Hematopoietic multipotent progenitor cell treated with erythropoietin and hydrocortisone succinate and interleukin-3 and kit ligand, for 6 days (in vitro differentiated cells): ENCODE measurements around the gene MORC1.
"Not testable (repeated sequence)": the region's sequence is repeated elsewhere in the genome, so short reads cannot be mapped to it uniquely, and the experiment has no call there.

Experiments
- DNase-seq: peaks from one replicate; pipeline ENCODE4 v3.0.0-alpha.2; 2015

The MORC1 gene, protein sequence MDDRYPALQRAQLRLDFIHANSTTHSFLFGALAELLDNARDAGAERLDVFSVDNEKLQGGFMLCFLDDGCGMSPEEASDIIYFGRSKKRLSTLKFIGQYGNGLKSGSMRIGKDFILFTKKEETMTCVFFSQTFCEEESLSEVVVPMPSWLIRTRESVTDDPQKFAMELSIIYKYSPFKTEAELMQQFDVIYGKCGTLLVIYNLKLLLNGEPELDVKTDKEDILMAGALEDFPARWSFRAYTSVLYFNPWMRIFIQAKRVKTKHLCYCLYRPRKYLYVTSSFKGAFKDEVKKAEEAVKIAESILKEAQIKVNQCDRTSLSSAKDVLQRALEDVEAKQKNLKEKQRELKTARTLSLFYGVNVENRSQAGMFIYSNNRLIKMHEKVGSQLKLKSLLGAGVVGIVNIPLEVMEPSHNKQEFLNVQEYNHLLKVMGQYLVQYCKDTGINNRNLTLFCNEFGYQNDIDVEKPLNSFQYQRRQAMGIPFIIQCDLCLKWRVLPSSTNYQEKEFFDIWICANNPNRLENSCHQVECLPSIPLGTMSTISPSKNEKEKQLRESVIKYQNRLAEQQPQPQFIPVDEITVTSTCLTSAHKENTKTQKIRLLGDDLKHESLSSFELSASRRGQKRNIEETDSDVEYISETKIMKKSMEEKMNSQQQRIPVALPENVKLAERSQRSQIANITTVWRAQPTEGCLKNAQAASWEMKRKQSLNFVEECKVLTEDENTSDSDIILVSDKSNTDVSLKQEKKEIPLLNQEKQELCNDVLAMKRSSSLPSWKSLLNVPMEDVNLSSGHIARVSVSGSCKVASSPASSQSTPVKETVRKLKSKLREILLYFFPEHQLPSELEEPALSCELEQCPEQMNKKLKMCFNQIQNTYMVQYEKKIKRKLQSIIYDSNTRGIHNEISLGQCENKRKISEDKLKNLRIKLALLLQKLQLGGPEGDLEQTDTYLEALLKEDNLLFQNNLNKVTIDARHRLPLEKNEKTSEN

DNA sequence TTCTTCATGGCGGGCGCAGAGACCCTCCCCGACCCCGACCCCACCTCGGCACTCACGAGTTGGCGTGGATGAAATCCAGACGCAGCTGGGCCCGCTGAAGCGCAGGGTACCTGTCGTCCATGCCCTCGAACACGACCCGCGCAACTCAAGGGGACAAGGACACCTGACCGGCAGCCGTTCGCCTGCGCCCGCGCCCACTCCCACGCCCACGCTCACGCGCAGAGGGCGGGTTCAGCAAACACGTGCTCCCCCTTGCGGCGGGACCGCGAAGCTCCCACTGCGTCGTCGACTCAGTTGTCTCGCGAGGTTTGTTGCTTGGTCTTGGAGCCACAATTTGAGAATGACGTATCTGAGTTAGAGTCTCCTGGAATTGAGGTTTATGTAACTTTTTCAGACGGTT lies at the start of gene MORC1:
MORC1 (minus strand) TSS at position 196 of the 400 bp plus-strand sequence; CDS start at position 121, 75 bp downstream.
- DNase-seq, result no peak

DNA sequence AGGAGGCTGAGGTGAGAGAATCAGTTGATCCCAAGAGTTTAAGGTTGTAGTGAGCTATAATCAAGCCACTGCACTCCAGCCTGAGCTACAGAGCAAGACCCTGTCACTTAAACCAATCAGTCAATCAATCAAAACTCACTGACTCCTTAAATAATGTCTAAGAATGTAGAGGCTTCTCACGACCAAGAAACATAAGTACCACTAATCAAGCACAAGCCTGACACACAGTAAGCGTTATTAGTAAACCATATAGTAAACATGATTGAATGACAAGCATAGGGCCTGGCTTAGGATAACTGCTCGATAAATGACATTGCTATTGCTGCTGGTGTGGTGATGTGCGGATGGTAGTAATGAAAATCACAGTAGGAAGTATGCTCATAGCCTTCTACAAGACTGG lies 48.0 kb upstream of the MORC1 start:
- no peak for DNase-seq

DNA sequence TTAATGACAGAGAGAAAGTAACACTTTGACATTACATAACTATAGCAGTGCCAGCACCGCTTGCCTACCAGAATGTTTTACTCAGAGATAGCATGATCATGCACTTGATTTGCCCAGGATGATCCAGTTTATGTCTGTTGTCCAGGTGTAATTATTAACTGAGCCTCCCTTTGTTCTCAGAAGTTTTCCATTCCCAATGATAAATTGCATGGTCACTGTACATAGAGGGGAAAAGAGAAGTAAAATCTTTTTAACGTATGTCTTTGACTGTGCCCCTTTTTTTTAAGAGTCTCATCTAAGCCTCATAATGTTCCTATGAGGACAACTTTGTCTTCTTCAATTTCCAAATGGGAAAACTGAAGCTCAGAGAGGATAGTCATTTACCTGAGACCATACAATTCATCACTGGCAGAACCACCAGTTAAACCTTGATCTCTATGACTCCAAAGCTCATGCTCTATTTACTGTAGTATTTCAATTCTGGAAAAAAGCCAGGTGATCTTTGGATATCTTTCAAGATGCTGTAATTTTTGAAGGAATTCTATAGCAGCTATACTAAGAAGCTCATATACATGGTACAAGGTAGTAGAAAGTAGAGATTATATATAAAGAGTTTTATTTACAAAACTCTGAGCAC lies 43.7 kb upstream of the MORC1 start:
- DNase-seq, result no peak

DNA sequence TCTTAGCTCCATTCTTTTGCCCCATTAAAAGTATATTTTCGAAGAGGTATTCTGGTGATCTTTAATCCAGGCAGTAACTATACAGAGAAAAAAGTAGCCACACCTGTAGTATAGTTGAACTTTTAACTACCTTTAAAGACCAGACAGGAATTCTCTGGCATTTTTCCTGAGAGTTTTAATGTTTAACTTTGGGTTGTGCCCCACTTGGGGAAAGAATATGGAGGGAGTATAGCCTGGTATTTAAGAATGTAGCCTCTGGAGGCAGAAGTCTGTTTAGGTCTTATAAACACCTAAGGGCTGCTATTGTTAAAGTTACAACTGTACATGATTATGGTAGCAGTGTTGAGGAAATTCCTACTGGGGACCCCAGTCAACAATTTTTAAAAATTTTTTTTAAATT lies 37.9 kb upstream of the MORC1 start:
- no peak for DNase-seq

DNA sequence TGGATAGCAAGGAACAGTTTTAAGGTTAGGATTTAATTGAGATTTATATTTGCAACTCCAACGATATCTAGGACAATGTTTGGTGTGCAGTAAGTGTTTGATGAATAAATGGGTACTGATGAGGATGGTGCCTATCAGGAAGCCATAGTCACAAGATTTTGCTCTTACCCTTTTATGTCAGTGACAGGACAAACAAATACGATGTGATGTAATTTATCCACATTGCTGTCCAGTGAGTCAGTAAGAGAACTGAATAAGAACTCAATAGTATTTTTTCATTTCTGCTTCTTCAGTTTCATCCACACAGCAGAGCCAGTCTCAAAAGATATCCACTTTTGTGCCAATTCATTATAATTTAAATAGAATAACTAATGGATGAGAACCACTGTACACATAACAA lies 37.0 kb upstream of the MORC1 start:
- DNase-seq, result no peak

DNA sequence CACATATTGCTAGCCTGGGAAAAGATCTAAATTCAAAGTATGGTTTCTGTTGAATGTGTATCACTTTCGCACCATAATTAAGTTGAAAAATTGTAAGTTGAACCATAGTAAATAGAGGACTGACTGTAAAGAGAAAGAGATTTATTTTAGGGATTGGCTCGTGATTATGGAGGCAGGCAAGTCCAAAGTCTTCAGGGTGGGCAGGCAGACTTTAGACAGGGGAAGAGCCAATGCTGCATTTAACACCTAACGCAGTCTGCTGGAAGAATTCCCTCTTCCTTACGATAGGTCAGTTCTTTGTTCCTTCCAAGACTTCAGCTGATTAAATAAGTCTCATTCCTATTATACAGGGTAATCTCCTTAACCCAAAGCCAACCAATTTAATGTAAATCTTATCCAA lies 34.4 kb upstream of the MORC1 start:
- no peak for DNase-seq

DNA sequence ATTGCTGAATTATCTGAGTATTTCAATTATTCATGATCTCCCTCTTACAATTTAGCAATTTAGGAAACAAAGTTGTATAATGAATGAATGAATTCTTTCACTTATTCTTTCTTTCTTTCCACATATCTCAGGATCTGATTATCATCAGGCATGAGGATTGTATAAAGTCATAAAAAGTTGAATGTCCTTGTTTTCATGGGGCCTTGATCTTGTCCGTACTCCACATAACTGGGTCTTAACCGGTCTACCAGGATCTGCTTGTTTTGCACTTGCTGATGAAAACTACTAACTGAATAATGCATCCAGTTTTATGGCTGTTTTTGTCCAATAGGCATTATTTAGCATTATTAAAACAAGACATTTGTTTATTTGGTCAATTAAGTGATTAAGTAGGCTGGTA lies 31.1 kb upstream of the MORC1 start:
- DNase-seq, result no peak

DNA sequence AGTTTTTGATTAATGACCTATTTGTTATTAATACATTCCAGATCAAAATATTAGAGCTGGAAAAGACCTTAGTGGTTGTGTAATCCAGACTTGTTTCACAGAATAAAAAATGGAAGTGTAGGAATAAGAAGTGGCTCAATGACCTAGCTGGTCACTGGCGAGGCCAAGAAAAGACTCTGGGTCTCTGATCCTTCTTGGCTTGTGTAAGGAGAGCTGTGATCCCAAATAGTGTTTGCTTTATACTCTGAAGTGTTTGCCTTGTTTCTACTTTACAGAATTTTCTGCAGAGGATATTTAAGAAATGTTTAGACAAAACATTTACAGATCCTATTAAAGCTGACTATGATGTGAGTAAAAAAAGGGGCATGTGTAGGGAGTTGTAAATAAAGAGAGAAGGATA lies 25.7 kb upstream of the MORC1 start:
- no peak for DNase-seq

DNA sequence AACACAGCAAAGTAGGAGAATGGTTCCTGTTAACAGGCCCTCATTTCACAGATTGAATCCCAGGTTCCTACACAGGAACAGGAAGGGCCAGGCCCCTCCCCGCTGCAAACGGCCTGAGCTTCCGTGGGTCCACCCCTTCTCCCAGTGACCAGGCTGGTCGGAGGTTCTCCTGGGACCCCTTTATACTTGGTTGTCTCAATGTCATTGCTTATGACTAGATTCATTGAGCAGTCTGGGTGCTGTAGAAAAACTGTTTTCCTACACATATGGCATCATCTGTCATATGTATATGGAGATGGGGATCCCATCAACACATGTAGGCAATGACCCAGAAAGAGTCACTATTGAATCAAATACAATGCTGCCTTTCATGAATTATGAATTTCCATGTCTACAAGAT lies 22.4 kb upstream of the MORC1 start:
- DNase-seq, result no peak

DNA sequence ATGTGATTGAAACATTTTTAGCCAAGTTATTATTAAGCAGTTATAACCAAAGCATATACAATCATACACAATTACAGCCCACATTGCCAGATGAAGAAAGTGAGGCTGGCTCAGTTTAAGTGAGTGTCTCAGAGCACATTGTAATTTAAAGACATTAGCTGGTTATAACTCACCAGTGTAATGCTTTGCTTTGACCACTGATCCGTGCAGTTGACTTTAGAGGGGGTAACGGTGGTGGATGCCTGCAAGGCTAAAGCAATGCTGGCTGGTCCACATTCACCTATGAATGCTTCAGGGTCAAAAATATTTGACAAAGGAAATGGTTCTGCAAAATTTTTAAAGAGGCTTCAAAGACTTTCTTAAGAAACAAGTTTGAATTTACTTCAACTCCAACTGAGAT lies 19.8 kb upstream of the MORC1 start:
- no peak for DNase-seq

DNA sequence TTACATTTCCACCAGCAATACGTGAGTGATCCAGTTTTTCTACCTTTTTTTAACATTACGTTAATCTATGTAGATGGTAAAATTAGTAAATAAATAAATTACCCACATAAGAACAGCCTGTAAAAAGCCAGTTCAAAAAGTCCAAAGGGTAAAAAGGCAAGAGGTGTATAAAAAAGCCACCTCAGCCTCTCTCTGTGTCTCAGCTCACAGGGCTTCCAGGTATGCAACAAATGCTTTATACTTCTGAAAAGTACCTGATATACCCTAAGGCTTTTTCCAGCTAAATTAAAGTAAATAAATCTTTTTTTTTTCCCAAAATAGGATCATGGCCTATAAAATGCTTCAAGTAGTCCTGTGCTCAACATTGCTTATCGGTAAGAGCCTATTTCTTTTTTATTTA lies 18.6 kb upstream of the MORC1 start, which contains the start of gene C3orf85:
C3orf85 (plus strand) TSS at position 197 of the 400 bp plus-strand sequence; CDS start at position 326, 129 bp downstream.
- no peak for DNase-seq

DNA sequence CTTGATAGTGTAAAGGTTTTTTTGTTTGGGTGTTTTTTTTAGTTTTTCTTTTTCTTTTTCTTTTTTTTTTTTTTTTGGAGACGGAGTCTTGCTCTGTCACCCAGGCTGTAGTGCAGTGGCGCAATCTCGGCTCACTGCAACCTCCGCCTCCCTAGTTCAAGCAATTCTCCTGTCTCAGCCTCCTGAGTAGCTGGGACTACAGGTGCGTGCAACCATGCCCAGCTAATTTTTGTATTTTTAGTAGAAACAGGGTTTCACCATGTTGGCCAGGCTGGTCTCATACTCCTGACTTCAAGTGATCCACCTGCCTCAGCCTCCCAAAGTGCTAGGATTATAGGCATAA lies 15.5 kb upstream of the MORC1 start:
- not testable (repeated sequence) for DNase-seq

DNA sequence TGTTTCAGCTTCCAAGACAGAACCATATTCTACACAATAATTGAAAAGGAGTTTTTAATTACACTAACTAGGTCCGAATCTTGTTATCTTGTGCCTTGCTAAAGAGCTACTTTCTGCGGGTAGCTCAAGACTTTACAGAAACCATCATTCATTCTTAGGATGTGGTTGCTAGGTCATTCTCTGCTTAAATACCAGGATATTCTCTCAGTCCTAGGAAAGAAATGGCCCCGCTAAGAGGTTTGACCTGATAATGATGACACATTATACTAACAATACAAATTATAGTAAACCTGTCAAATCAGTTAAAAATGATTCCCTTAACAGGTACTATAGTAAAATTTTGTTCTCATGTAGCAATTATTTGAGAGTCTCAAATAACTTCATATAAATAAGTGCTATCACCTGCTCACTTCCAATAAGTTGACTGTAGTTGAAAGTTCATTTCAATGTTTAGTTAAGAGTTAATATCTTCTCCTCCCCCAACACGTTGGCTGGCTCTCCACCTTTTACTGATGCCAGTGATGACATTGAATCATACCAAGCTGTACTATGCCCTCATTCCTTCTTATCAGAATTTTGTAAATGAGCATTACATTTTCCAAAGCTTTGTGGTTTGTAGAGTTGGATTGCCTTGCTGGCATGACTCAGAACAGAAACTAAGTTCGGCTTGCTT lies 15.0 kb upstream of the MORC1 start:
- no peak for DNase-seq

DNA sequence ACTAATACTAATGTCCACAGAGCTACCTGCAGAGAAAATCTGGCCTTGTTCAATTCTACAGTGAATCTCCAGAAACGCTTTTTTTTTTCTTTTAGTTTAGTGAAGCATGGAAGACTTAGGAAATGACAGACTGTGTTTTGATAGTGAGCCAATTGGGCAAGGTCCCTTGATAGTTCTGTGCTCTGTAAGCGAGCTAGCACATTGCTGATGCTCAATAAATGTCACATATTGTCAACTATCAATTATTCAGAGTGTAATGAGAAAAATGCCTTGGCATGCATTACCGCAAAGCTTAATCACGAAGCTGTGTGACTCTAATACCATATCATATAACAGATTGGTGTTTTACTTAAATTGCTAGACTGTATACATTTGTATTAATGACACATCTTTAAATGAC lies 13.3 kb upstream of the MORC1 start:
- DNase-seq, result no peak

DNA sequence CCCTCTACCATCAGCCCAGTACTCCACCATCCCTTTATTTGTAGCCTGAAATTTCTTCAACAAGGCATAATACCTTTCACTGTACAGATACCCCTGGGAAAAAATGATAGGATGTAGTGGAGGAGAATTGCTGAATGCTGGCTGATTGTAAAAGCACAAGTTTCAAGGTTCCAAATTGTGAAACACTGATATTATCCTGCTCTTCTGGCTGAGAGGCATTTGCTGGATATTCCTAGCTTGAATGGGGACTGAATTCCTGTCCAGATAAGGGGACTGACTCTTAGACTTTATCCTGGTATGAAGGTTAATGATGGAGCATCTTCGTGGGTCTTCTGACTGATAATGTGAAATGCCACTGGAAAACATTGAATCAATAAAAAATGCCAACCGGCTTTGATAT lies 9.6 kb upstream of the MORC1 start:
- DNase-seq, result no peak

DNA sequence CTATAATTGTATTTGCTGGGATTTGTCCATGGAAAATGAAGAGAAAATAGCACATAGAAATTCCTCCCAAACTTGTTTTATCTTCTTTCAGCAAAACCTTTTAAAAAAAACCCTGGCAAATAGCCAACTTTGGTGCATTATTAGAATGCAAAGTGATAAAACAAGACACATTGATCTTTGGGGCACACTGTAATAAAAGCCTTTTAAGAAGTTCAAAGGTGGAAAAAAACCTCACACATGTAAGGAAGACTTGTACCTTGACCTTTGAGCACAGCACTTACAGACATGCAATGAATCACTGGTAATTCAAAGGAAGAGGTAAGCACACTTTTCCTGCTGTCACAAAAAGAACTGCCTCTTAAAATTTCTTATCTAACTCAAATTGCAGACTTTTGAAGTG lies 8.0 kb upstream of the MORC1 start:
- DNase-seq, result no peak

DNA sequence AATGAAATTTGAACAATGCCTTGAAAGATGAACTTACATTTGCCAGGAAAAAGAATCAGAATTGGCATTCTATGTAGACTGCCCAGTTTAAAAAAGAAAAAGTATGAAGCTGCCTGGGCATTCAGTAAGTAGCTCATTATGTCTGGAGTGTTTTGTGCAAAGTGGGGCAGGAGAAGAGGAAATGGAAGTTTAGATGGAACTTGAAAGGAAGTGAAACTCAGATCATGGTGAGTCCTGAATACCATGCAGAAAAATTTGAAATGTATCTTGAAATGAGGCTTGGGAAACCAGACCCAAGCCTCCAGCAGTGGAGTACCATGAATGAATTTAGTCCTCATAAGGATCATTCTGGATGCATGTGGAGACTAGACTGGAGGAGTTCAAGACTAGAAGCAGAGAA lies 4.8 kb upstream of the MORC1 start:
- no peak for DNase-seq

DNA sequence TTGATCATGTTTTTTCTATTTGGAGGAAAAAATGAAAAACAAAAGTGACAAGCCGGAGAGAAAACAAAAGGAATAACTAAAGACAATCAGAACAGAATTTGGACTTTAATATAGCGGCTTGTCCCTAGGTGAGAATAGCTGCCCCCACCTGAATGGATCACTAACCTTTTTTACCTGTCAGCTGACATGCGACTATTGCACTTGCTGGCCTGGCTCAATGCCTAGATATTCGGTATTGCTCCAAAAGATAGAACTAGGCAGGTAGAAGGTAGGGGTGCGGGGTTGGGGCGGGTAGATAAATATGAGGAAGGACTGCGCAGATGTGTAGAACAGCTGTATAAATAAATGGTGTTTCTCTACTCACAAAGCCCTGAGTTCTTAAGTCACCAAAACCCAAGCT lies 650 bp upstream of the MORC1 start:
- no peak for DNase-seq

DNA sequence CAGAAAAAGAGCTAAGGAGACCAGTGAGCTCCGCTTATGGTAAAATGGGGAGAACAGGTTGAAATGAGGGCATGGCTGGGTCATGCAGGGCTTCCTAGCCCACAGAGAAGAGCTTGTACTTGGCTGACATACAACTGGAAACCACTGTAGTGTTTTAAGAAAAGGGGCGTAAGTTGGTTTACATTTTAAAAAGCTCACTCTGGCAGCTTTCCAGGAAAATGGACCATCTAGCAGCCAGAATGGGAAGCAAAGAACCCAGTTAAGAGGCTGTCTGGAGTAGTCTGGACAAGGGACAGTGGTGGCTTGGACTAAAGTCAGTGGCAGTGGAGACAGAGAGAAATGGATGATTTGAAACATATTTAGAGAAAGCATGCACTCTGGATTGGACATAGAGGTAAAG lies 1.9 kb downstream of the MORC1 start:
- no peak for DNase-seq

DNA sequence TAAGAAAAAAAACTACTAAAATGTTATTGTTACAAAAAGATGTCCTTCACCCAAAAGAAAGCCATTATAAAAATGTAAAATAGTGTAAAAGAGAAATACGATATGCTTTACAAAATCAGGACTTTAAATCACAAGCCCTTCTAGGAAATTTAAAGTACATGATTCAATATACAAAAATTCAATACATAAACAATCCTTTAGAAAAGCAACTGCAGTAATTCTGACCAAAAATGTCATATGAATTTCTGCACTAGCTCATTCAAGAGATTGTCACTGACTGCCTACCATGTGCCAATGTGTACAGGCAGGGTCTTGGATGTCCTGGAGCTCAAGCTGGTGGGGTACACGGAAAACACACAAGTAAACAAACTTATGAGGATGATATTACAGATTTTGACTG lies 2.5 kb downstream of the MORC1 start:
- DNase-seq, result no peak

DNA sequence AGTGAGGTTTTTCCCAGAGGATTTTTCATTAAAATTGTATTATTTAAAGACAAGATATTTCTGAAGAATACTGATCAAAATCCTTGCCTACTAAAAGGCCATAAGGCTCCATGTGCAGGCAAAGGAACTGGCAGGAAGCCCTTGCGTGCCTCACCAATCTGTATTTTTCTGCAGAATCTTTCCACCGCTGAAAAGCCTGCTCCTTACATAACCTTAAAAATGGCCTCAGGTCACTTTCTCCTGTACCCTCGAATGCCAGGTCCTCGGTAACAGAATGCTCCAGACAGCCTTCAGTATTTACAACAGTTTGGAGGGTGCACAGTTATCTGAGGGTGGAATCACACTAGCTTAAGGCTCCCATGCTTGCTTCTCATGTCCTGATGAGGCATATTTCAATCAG lies 3.2 kb downstream of the MORC1 start:
- no peak for DNase-seq

DNA sequence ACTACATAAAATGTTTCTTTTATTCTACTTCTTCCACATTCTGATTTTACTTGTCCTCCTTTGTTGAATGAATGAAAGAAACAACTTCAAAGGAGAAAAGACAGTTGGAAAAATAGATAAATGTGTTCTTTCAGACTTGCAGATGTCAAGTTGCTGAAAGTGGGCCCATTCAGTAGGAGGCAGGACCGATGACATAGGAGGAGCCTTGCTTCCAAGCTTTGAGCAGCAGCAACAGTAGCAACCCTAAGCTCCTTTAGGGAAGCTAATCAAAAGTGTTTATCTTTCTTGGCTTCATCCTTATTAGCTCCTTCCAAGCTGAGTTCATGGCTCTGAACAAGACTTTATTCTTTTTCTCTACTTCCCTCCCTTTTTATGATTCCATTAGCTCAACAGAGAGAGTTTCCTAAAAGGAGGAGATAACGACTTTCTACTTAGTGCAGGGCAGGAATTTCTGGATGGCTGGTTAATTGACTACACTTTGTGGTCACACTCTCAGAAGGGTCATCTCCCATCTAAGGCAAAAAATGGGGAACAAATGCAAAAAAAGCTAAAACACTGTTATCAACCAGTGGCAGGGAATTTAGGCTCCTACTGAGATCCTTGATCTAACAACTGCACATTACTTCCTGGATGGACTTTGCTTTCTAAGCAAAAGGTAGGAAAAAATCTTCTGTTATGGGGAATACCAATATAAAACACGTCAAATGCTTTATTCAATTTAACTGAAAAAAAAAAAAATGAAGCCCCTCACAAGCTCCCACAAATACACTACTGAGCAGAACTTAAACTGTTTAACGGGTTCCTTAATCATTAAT lies 4.8 kb downstream of the MORC1 start:
- DNase-seq, result no peak
